Ovary (tissue), 9 donors: ENCODE data around the gene IRX5. TPM values are rescaled to one million over a fixed set of nuclear protein-coding genes. Genes with fewer than 3 reads are reported as not detected.

Experiments used
- DNase-seq, 5 donors: peaks; one replicate each; pipeline ENCODE4 v3.0.0-alpha.2; 2019 to 2020
- H3K27ac ChIP-seq, 2 donors: fragments of 200-600 bp; one replicate each; pipeline versions ENCODE4 v1.5.1 to v1.8.0; 2019 to 2022
- H3K27me3 ChIP-seq: fragments of 200-600 bp; one replicate; pipeline ENCODE4 v1.8.0; 2022
- H3K36me3 ChIP-seq: fragments of 200-600 bp; sonication (generic); one replicate; pipeline ENCODE4 v1.5.1; 2019
- H3K4me1 ChIP-seq: one replicate; pipeline ENCODE4 v1.8.1; 2013; ENCODE audit warnings: mild to moderate bottlenecking, moderate library complexity; ENCODE audit not compliant: insufficient read depth
- H3K4me3 ChIP-seq: fragments of 200-600 bp; sonication (generic); one replicate; pipeline ENCODE4 v1.5.1; 2017
- H3K9me3 ChIP-seq, 2 donors: fragments of 200-600 bp in 1 of 2; sonication (generic) in 1 of 2; one replicate each; pipeline versions ENCODE4 v1.5.1 to v1.8.1; 2013 to 2019; ENCODE audit warnings: mild to moderate bottlenecking in 1 of 2, moderate library complexity in 1 of 2
- EP300 ChIP-seq: sonication (generic); formaldehyde crosslinking; IDR thresholded peaks from one replicate; pipeline ENCODE4 v1.6.1; 2017; ENCODE audit warnings: antibody characterized with exemption
- POLR2A ChIP-seq: fragments of 450-650 bp; IDR thresholded peaks from one replicate; pipeline ENCODE4 v1.6.1; 2017; ENCODE audit warnings: antibody characterized with exemption, mild to moderate bottlenecking, moderate library complexity
- WGBS, 3 donors: extraction: QIAGEN DNeasy Blood & Tissue Kit in 1 of 3; methylation state at CpG; one replicate each; pipeline versions ENCODE4 v1.1.5 to v1.1.7; 2013 to 2017; 5-methylcytosine and 5-hydroxymethylcytosine counted together
- intact Hi-C, 4 donors: fragments of 100-400 bp; cut with DNase I; formaldehyde crosslinking; loops; one replicate each; pipeline versions ENCODE4 v1.11.0 to v1.15.1; 2022 to 2023
- polyA plus RNA-seq, 2 donors: library from polyadenylated mRNA; stranded (reverse); fragments of 200-250 nt in 1 of 2; fragments of 350-450 nt in 1 of 2; fragmentation: Illumina TruSeq in 1 of 2; extraction: RNeasy Lipid Tissue Mini Kit (QIAGEN cat#74804) in 1 of 2; gene quantifications; one replicate each; pipeline ENCODE4 v1.2.3, GENCODE V29; 2013 to 2014
- total RNA-seq, 7 donors: library from RNA; depleted of rRNA in 2 of 7; stranded (reverse); fragments of >200 nt in 2 of 7; fragmentation: NEBNext Ultra II Directional in 3 of 7; extraction: Animal tissue kit (Norgen Biotek cat#: 25700) in 3 of 7; gene quantifications; one replicate each; pipeline versions ENCODE4 v1.1.0 to v1.2.4, GENCODE V29; 2016 to 2023
- TF ChIP-seq, protein P1 (sequence below), 3 donors: fragments of 450-650 bp in 2 of 3; fragments of 200-600 bp in 1 of 3; IDR thresholded peaks; one replicate each; pipeline versions ENCODE4 v1.5.1 to v1.8.0; 2016 to 2022; ENCODE audit warnings: antibody characterized with exemption in 3 of 3, mild to moderate bottlenecking in 1 of 3
- donor health status: DM: no; HTN: no; CAD: no; lungs with moderate emphysema.
- donor health status: DM: no; HTN: no; CAD: no.
- donor health status: Bipolar disorder and iron deficiency.
- donor health status: DM: yes; HTN: yes; CAD: no.
- donor health status: DM: no; HTN: no; CAD: no.
- donor health status: DM: yes; HTN: yes; CAD: no.

IRX5 gene
- total and polyA plus RNA-seq, 9 donors, result 0.35 to 9.7 (median 0.88) TPM

- Histone ChIP-seq H3K9me3 (no peaks in the 10 kb centered on the region), H3K4me3 (no peak overlapping the region), H3K36me3 (no peaks in the 10 kb centered on the region), H3K27me3 (no peaks in the 10 kb centered on the region), H3K4me1 (no peaks in the 10 kb centered on the region), H3K27ac (no peak overlapping the region)
- DNase-seq, result no peak
- TF ChIP-seq EP300 (no peak), POLR2A (no peak)
- TF ChIP-seq, protein P1, sequence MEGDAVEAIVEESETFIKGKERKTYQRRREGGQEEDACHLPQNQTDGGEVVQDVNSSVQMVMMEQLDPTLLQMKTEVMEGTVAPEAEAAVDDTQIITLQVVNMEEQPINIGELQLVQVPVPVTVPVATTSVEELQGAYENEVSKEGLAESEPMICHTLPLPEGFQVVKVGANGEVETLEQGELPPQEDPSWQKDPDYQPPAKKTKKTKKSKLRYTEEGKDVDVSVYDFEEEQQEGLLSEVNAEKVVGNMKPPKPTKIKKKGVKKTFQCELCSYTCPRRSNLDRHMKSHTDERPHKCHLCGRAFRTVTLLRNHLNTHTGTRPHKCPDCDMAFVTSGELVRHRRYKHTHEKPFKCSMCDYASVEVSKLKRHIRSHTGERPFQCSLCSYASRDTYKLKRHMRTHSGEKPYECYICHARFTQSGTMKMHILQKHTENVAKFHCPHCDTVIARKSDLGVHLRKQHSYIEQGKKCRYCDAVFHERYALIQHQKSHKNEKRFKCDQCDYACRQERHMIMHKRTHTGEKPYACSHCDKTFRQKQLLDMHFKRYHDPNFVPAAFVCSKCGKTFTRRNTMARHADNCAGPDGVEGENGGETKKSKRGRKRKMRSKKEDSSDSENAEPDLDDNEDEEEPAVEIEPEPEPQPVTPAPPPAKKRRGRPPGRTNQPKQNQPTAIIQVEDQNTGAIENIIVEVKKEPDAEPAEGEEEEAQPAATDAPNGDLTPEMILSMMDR (IDR thresholded peaks at IDR 0.05), result no peak
- intact Hi-C loops, result no loop called here
- 75 to 84% (median 76%) methylated on average over 2 of the region's 2 CpGs for WGBS, 3 donors
Observed at GRCh38 chr16:54886078-54886477, 44.6 kb upstream of the IRX5 start.

DNA sequence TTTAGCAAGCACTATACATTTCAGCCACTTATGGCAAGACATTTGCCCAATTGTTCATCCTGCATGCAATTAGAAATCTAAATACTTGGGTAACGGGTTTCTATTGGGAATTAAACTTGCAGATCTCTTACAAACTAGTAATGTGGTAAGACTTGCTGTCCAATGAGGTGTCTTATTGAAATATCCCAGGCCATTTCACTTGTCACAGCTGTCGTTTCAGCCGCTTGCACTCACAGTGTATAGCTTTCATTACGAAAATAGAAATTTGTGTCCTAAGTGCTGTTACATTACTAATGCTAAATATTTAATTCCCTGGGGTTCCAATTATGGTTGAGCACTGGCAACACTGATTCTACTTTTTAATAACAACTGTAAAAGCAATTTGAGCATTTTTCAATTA lies 40.3 kb upstream of the IRX5 start:
- WGBS, 3 donors, result 74 to 79% (median 78%) methylated on average over 4 of the region's 4 CpGs
- intact Hi-C loops, result no loop called here
- H3K4me1 ChIP-seq, result no peaks in the 10 kb centered on the region
- no peak overlapping the region for H3K27ac ChIP-seq
- no peak for DNase-seq
- no peak for TF ChIP-seq EP300
- no peak for TF ChIP-seq POLR2A
- TF ChIP-seq, protein P1 (IDR thresholded peaks at IDR 0.05), result no peak
- no peak overlapping the region for H3K4me3 ChIP-seq
- no peaks in the 10 kb centered on the region for H3K27me3 ChIP-seq
- H3K9me3 ChIP-seq, result no peaks in the 10 kb centered on the region
- H3K36me3 ChIP-seq, result no peaks in the 10 kb centered on the region

GRCh38 chr16:54891346-54891745 lies 39.3 kb upstream of the IRX5 start:
- TF ChIP-seq, protein P1 (IDR thresholded peaks at IDR 0.05), result no peak
- no peak for TF ChIP-seq EP300
- TF ChIP-seq POLR2A, result no peak
- no peaks in the 10 kb centered on the region for H3K4me1 ChIP-seq
- no peak for DNase-seq
- no peak overlapping the region for H3K4me3 ChIP-seq
- 60 to 71% (median 62%) methylated on average over 4 of the region's 4 CpGs for WGBS, 3 donors
- H3K36me3 ChIP-seq, result no peaks in the 10 kb centered on the region
- no peak overlapping the region for H3K27ac ChIP-seq
- H3K9me3 ChIP-seq, result no peaks in the 10 kb centered on the region
- H3K27me3 ChIP-seq, result no peaks in the 10 kb centered on the region
- intact Hi-C loops, result no loop called here

GRCh38 chr16:54892981-54893380 lies 37.7 kb upstream of the IRX5 start:
- no peak for DNase-seq

More at GRCh38 chr16:54892981-54893380, 37.7 kb upstream of the IRX5 start:
- no peak overlapping the region for H3K4me3 ChIP-seq
- H3K9me3 ChIP-seq, result no peaks in the 10 kb centered on the region
- TF ChIP-seq, protein P1 (IDR thresholded peaks at IDR 0.05), result no peak
- TF ChIP-seq POLR2A (no peak), EP300 (no peak)
- H3K36me3 ChIP-seq, result no peaks in the 10 kb centered on the region
- intact Hi-C loops, result no loop called here
- WGBS, 3 donors, result 81 to 84% (median 82%) methylated on average over 6 of the region's 6 CpGs
- no peak overlapping the region for H3K27ac ChIP-seq
- H3K4me1 ChIP-seq, result no peaks in the 10 kb centered on the region
- no peaks in the 10 kb centered on the region for H3K27me3 ChIP-seq
